Ramos (cell line): ENCODE data around the gene DNAAF1.
"Not testable (repeated sequence)": the region's sequence is repeated elsewhere in the genome, so short reads cannot be mapped to it uniquely, and the experiment has no call there.

ENCODE experiments used
- in situ Hi-C: fragments of 300-500 bp; cut with MboI; formaldehyde crosslinking; loops from one replicate; pipeline ENCODE4 v1.14.3; 2022; ENCODE audit warnings: low sequenced_read_pairs; ENCODE audit not compliant: unreplicated experiment

DNAAF1 gene

DNA sequence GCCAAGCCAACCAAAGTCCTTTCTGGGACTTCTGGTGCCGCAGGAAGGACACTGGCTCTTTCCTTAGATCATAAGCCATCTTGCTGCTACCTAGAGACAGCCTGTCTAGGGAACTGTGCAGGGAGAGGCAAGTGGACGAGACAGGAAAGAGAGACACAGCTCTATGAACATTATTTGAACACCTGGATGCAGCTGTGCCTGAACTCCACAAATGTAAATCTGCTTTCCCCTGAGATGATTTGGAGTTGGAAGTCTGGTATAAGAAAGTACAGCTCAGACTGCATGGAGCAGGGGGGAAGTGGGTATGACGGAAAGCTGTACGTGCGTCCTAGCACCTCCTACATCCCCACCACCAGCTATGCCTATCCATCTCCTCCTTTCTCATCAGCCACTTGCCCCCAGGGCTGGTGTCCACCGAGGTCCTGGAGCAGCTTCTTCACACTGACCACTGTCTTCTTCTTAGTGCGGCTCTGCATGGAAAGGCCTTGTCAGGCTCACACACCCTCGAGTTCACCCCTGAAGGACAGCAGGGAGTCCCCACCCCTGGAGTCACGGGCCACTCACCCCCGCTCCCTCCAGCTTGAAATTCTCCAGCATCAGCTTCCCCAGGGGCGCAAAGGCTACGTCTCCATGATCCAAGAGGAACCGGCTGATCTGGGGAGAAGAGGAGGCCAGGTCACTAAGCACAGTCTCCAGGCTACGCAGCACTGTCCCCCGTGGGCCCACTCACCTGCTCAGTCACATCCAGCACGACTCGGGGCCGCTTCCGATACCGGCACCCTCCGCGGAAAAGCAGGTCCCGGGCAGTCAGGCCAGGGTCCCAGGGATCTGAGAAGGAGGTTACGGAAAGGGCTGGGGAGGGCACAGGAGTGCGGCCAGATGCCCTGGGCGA, 37.8 kb downstream of the DNAAF1 start:
- in situ Hi-C loops, result no loop called here

DNA sequence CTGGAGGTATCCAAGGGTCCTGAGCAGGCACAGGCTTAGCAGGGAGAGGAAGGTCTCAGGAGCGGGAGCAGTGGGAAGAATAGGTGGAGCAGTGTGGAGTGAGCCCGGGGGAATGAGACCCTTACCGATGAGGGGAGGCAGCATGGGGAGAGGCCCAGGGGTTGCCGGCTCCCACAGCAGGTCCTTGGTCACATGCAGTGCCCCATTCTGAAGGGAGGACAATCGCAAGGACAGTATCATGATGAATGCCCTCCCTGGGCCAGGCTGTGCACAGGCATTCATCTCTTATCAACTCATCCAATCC, 38.4 kb downstream of the DNAAF1 start:
- in situ Hi-C loops, result no loop called here

DNA sequence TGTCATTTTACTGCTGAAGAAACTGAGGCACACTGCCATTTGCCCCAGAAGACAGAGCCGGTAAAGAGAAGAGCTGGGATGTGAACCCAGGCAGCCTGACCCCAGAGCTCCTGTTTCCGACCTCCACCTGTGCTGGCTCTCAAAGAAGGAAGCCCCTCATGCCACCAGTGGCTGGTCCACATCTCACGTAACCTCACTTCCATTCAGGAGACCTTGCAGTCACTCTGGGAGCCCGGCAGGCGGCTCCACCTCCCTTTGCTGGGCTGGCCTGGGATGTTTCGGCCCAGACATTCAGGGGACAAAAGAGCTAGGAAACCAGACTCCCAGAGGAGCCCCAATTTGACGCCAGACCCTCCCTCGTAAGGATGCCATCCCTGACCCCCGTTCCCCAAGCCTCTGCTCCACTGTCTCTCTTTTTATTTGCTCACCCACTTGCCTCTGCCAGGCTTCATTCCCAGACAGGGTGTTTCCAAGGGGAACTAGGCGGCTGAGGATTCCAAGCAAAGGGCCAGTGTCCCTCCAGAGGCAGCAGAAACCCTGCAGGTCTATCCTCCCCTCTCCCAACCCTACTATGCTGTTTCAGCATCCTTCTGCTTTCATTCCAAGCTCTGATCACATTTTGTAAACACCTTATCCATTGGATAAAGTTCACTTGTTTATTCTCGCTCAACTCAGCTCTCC, 38.9 kb downstream of the DNAAF1 start:
- in situ Hi-C loops, result no loop called here

DNA sequence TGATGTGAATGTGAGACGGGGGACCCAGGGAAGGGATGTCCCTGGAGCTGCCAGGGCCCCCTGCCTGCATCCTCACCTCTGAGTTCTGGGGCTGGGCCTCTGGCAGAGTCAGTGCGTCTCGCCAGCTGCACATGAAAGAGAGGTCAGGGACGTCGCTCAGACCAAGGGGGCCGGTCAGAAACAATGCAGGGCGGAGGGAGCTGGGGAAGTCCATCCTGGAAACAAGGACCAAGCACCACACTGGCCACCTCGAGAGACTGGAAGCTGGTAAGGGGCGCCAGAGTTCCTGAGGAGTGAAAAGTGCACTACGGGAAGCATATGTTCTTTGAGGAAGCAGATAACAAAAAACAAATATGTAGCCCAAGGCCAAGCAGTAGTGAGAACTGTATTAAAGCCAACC, 39.7 kb downstream of the DNAAF1 start:
- in situ Hi-C loops, result loop anchor here (5.0 kb wide), 1 partner anchor 97 kb away; no protein-coding TSS in a partner anchor

DNA sequence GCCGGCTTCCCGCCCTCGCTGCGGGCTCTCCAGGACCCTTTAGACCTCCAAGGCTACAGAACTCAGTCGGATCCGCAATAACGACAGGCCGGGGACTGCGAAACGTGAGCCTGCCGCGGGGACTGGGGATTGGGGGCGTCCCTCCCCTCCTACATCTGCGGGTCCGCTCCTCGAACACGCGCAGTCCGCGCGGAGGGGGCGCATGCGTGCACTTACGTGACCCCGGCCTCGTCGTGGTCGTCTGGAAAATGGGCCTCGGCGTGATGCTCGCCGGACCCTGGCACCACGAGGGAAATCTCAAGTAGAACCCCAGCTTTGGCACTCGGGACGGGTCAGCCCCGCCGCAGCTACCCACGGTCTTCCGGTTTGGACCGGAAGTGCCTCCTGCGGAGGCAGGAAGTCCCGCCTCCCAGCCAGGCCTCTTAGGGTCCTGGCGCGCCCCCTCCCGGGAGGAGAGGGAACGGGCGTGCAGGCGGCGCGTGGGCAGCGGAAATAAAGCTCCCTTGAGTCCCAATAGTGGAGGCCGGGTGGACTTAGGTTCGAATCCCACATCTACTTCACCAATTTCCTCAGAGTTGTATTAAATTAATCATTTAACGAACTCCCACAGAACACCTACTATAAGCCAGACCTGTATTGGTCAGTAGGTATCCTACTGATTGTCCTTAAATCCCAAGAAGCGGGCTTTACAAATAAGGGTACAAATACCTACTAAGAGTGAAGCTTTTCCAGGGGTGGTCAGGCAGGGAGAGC, 41.8 kb downstream of the DNAAF1 start, which contains the start of gene TAF1C:
TAF1C (minus strand) TSS at position 373 of the 753 bp plus-strand sequence. CDS start 2,069 bp downstream, outside the sequence.
- in situ Hi-C loops, result loop anchor here (5.0 kb wide), 1 partner anchor 100 kb away; no protein-coding TSS in a partner anchor

DNA sequence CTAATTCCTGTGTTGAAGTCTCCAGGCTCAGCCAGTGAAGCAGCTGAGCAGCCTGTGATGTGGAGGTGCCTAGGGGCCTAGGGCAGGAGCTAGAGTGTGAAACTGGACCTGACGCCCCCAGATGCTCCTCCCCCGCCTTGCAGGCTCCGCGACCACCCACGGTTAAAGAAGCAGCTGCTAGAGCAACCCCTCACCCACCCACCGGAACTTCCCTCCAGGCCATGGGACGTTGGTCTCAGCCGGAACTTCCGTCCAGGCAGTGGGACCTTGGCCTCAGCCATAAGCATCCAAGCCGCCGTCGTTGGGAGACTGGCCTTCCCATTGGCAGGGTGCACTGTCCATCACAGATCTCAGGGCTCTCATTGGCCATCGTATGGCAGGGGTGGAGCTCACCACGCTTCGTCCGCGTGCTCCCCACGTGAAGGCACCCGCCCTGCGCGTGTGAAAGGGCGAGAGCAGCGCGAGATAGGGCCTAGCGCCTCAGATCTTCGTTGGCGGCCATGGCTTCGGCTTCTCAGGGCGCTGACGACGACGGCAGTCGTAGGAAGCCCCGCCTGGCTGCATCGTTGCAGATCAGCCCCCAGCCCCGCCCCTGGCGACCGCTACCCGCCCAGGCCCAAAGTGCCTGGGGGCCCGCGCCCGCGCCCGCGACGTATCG, 45.8 kb downstream of the DNAAF1 start, which contains the start of gene ADAD2:
ADAD2 (plus strand) TSS at position 427 of the 658 bp plus-strand sequence; CDS start at position 501, 74 bp downstream.
- in situ Hi-C loops, result no loop called here

DNA sequence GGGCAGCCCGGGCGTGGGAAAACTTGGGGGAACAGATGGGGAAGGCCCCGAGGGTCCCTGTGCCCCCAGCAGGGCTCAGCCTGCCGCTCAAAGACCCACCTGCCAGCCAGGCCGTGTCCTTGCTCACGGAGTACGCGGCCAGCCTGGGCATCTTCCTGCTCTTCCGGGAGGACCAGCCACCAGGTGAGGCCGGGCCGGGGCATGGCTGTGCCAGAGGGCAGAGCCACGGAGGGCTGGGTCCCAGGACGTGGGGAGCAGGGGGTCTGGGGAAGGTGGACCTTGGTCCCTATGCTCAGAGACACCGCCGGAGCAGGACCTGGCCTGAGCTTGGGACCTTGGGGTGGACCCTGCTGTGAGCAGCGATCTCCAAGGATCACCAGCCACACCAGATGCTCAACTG, 46.4 kb downstream of the DNAAF1 start:
- in situ Hi-C loops, result no loop called here

DNA sequence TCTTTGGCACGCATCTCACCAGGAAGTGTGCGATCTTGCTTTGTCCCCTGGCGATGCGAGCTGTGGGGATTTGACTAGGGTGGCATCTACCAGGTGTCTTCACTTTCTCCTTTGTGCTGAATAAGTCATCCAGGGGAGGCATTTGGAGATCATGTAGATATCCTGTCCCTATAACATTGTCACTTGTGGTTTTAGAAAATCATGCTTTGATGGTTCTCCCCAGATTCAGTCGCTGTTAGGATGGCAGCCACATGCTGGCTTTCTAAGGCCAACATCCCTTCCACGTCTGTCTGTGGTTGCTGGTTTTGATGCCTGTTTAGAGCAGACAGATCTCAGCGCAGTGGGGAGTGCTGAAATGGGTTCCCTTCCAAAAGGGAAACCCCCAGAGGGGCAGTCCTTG, 48.4 kb downstream of the DNAAF1 start:
- in situ Hi-C loops, result no loop called here

DNA sequence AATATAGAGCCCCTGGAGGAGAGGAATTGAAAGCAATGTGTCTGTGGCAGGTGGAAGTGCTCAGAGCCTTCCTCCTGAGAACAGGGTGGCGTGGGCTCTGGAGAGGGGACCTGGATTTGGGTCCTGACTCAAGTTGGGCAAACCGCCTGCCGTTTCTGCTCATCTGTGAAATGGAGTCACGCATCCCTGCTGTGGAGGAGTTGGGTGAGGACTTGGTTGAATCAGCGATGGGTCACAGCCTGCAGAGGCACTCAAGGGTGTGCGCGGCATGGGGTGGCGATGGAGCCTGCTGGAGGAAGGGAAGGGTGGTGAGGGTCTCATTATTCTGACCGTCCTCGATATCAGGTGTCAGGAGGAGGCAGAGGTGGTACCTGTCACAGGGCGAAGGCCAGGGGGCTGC, 48.9 kb downstream of the DNAAF1 start:
- in situ Hi-C loops, result no loop called here

DNA sequence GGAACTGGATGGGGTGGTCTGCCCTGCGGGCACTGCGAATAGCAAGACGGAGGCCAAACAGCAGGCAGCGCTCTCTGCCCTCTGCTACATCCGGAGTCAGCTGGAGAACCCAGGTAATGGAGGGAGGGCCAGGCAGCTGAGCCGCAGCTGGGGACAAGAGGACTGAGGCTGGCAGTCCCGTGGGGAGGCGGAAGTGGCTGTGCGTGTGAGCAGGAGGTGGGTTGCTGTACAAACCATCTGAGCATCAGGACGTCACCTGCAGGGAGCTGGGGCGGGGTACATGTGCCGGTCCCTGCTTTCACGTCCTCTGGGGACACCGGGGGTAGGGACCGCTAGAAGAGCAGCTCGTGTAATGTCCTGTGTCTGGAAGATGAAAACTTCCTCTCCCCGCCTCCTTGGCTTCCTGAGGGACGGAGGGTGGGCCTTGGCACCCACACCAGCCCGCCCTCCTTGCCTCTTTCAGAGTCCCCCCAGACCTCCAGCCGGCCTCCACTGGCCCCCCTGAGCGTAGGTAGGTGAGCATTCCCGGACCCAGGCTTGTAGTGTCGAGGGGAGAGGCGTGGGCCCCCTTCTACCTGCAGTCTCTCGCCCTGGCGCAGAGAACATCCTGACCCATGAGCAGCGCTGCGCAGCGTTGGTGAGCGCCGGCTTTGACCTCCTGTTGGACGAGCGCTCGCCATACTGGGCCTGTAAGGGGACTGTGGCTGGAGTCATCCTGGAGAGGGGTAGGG, 49.5 kb downstream of the DNAAF1 start:
- in situ Hi-C loops, result no loop called here

DNA sequence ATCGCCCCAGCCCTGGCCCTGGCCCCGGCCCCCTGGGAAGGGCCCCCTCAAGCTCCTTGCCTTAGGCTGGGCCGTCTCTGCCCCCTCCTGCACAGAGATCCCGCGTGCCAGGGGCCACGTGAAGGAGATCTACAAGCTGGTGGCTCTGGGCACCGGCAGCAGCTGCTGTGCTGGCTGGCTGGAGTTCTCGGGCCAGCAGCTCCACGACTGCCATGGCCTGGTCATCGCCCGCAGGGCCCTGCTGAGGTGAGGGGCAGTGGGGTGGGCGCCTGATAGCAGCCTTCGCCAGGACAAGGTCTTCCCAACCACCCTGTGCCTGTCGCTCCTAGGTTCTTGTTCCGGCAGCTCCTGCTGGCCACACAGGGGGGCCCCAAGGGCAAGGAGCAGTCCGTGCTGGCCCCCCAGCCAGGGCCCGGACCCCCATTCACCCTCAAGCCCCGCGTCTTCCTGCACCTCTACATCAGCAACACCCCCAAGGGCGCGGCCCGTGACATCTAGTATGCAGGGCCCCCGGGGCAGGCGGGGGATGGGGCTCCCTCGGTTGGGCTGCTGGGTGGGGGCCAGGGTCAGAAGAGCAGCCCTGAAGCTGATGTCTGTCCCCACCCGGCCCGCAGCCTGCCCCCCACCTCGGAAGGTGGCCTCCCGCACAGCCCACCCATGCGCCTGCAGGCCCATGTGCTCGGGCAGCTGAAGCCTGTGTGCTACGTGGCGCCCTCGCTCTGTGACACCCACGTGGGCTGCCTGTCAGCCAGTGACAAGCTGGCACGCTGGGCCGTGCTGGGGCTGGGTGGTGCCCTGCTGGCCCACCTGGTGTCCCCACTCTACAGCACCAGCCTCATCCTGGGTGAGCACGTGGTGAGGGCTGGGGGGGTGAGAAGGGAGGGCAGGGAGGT, 50.3 kb downstream of the DNAAF1 start:
- in situ Hi-C loops, result no loop called here

DNA sequence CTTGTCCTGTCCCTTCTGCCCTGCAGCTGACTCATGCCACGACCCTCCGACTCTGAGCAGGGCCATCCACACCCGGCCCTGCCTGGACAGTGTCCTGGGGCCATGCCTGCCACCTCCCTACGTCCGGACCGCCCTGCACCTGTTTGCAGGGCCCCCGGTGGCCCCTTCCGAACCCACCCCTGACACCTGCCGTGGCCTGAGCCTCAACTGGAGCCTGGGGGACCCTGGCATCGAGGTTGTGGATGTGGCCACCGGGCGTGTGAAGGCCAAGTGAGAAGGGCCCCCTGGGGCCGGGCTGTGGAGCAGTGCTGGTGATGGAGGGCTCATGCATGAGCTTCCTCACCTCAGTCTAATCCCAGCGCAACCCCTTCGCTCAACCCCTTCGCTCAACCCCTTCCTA, 51.0 kb downstream of the DNAAF1 start:
- in situ Hi-C loops, result no loop called here

DNA sequence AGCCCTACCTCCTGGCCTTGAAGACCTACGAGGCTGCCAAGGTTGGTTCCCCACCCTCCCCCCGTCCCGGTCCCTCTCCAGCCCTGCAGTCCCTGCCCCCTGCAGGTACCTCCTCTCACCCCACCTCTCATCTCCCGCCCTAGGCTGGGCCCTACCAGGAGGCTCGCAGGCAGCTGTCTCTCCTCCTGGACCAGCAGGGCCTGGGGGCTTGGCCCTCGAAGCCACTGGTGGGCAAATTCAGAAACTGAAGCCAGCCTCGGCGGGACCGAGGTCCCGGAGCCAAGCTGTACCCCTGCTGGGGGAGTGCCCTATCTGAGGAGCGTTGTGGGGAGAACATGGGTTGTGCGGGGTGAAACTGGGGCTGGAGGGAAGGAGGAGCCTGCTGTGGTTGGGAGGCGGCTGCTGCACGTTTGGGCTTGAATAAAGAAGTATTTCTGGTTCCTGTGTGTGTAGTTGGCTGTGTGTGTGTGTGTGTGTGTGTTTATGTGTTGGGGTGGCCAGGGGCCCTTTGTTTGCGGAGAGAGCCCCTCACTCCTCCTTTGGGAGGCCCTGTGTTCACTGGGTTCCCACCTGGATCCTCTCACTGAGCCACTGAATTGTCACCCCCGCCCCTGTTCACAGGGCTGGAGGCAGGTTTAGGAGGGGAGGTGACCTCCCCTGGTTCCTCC, 51.8 kb downstream of the DNAAF1 start:
- in situ Hi-C loops, result no loop called here

DNA sequence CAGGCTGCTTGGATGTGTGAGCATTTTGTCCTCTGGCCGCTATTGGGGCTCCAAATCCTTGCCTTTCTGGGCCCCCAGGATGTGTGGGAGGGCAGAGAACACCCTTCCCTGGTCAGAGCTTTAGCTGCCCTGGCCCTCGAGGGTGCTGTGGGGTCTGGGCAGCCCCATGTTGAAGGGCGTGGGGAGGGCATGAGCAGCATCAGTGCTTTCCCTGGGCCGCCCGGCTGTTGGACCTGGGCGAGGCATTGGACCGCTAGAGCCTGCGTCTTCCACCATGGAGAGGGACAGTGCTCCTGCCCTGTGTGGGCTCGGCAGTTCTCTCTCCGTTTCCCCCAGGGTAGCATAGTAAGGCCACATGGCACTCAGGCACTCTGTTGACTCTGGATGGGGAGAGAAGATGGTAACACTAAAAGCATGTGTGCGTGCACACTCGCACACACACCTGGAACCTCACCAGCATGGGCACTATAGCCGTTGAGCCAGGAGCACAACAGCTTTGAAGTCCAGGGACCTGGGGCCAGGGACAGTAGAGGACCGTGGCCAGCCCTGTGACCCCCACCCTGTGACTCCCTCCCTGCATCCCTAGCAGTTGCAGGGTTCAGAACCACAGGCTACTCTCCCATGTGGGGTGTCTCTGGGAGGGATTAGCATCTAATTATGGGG, 52.5 kb downstream of the DNAAF1 start:
- in situ Hi-C loops, result no loop called here

DNA sequence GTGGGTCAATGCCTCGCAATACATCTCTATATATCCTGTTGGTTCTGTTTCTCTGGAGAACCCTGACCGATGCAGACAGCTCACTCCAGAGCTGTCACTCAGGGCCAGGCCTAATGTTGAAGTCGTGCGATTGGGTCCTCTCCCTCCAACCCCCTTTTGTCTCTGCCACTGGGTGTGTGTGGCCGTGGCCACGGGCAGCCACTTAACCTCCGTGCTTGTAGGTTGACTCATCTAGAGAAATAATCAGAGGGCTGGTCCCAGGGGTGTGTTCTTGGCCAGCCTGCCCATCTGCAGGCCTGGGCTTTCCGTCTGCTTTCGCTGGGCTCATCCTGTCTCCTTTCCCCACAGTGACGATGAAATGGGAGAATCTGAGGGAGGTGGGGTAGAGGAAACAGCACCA, 53.3 kb downstream of the DNAAF1 start:
- in situ Hi-C loops, result no loop called here

DNA sequence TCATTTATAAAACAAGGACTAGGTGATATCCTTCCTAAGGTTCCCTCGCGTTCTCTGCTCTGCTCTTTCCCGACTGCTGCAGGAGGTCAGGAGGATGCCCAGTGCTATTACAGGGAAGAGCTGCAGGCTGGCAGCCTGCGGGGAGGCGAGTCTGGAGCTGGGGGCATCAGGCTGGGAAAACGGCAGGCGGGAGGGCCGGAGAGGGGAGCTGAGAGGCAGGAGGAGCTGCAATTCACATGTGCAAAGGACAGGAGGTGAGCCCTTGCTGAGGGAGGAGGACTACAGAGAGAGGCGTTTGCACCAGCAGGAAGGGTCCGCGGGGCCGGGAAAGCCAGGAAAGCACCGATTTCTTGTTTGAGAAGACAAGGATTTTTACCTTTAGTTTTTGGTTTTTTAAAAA, 54.0 kb downstream of the DNAAF1 start:
- in situ Hi-C loops, result no loop called here

DNA sequence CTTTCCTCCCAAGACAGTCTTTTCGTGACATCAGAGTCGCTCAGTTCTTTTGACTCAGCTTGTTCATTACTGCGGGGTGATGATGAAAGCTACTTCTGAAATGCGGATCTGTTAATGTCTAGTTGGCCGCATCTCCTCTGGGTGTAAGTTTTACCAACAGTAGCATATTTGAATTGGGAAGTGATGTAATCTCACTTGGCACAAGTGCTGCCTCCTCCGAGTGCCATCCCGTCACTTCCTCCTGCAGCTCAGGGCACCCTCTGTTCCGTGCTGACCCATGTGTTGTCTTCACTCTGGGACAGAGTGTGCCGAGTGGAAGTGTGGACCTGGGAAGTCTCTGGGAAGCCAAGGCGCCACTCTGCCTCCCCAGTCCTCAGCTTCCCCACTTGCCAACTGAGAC, 54.8 kb downstream of the DNAAF1 start:
- in situ Hi-C loops, result no loop called here

DNA sequence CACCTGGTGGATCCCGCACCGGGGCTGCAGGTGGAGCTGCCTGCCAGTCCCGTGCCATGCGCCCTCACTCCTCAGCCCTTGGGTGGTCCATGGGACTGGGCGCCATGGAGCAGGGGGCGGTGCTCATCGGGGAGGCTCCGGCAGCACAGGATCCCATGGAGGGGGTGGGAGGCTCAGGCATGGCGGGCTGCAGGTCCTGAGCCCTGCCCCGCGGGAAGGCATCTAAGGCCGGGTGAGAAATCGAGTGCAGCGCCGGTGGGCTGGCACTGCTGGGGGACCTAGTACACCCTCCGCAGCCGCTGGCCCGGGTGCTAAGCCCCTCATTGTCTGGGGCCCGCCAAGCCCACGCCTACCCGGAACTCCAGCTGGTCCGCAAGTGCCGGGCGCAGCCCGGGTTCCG, 59.4 kb downstream of the DNAAF1 start:
- in situ Hi-C loops, result not testable (repeated sequence)
